GM21515 (cell line): ENCODE measurements around the gene DAGLA.
A peak's percentile ranks its signal among the peaks of the same experiment; 100 is the strongest.

Source experiments
- ATAC-seq: cut with Tn5 transposase; IDR thresholded peaks from one replicate; pipeline ENCODE4 v1.9.1; 2021; ENCODE audit not compliant: unreplicated experiment

The DAGLA gene

GRCh38 chr11:61727401-61727811 is 47.2 kb downstream of the DAGLA start:
- ATAC-seq = no peak

- ATAC-seq = no peak
Observed at GRCh38 chr11:61728066-61728939, 48.1 kb downstream of the DAGLA start.

GRCh38 chr11:61728940-61729219 is 48.7 kb downstream of the DAGLA start:
- no peak for ATAC-seq

- no peak for ATAC-seq
Observed at GRCh38 chr11:61730240-61730994, 50.2 kb downstream of the DAGLA start.

GRCh38 chr11:61731211-61731951 is 51.2 kb downstream of the DAGLA start:
- ATAC-seq = no peak

GRCh38 chr11:61731952-61732675 is 51.9 kb downstream of the DAGLA start:
- no peak for ATAC-seq

GRCh38 chr11:61732705-61733104 is 52.5 kb downstream of the DAGLA start:
- ATAC-seq = no peak

- ATAC-seq = peak; percentile 81
Observed at GRCh38 chr11:61733120-61733978, 53.2 kb downstream of the DAGLA start.

GRCh38 chr11:61734767-61735166 is 54.6 kb downstream of the DAGLA start:
- no peak for ATAC-seq

- ATAC-seq = no peak
Observed at GRCh38 chr11:61735391-61735790, 55.2 kb downstream of the DAGLA start.

GRCh38 chr11:61736310-61736709 is 56.1 kb downstream of the DAGLA start:
- ATAC-seq = no peak

GRCh38 chr11:61737131-61737530 is 56.9 kb downstream of the DAGLA start:
- no peak for ATAC-seq

GRCh38 chr11:61737636-61738386 is 57.6 kb downstream of the DAGLA start:
- no peak for ATAC-seq

GRCh38 chr11:61738776-61739175 is 58.6 kb downstream of the DAGLA start:
- ATAC-seq = no peak

- no peak for ATAC-seq
Observed at GRCh38 chr11:61739413-61739812, 59.2 kb downstream of the DAGLA start.

GRCh38 chr11:61739966-61740365 is 59.8 kb downstream of the DAGLA start:
- ATAC-seq = no peak

- ATAC-seq = no peak
Observed at GRCh38 chr11:61742391-61742790, 62.2 kb downstream of the DAGLA start.

- ATAC-seq = no peak
Observed at GRCh38 chr11:61743486-61744095, 63.4 kb downstream of the DAGLA start.

GRCh38 chr11:61744181-61744580 is 64.0 kb downstream of the DAGLA start:
- no peak for ATAC-seq
